Measurements from ENCODE around the gene LHFPL6. TPM values are rescaled to one million over a fixed set of nuclear protein-coding genes. Genes with fewer than 3 reads are reported as not detected.

Gene LHFPL6
- total and polyA plus RNA-seq, 10 of the 15 experiments (the other 5 are each of a cell fraction or from before 2014, with no cell fraction given): 0.11 to 4.6 (median 0.41) TPM

- WGBS (ENCODE audit: insufficient coverage, insufficient replicate concordance, low lambda C conversion rate, missing lambda C conversion rate): 86% methylated on average over 1 of the region's 1 CpG
- BruUV-seq (replicated peaks): no TSS peak
- Histone ChIP-seq H4K20me1 (ENCODE audit: control insufficient read depth, insufficient read depth) (no peaks in the 10 kb centered on the region), H3K79me2 (ENCODE audit: control insufficient read depth, insufficient read depth, low read length) (no peaks in the 10 kb centered on the region), H3K4me2 (ENCODE audit: control insufficient read depth, insufficient read depth) (no peak overlapping the region), H2AFZ (ENCODE audit: control insufficient read depth, low read depth, low read length) (no peak overlapping the region), H3K9me3 (replicated peaks; ENCODE audit: control insufficient read depth, insufficient read depth, low read length) (no peaks in the 10 kb centered on the region), H3K27ac (ENCODE audit: control insufficient read depth, insufficient read depth) (no peak overlapping the region), H3K36me3 (ENCODE audit: control insufficient read depth in 2 of 2, insufficient read depth in 2 of 2, low read length in 1 of 2) (no peaks in the 10 kb centered on the region), H3K27me3 (replicated peaks in 1 of 2; ENCODE audit: control insufficient read depth in 2 of 2, insufficient read depth in 2 of 2, low read length in 1 of 2) (peaks cover 0 to 2% of the 10 kb centered on the region in 2 experiments; a peak in 1 of 4 replicates), H3K4me1 (ENCODE audit: control insufficient read depth, insufficient read depth, low read length) (no peaks in the 10 kb centered on the region), H3K9ac (ENCODE audit: control insufficient read depth, insufficient read depth, low read length) (no peak overlapping the region), H3K4me3 (no peak overlapping the region)
- TF ChIP-seq TAF1 (IDR thresholded peaks at IDR 0.05; ENCODE audit: borderline replicate concordance, low read depth, low read length): no peak
- no peak for TF ChIP-seq ZBED1 (IDR thresholded peaks at IDR 0.05; ENCODE audit: borderline replicate concordance)
- no peak for TF ChIP-seq LARP7 (IDR thresholded peaks at IDR 0.05)
- no peak for TF ChIP-seq SREBF2 (IDR thresholded peaks at IDR 0.05; ENCODE audit: low read length)
- TF ChIP-seq SIN3A (IDR thresholded peaks at IDR 0.05; ENCODE audit: low read depth, low read length): no peak
- TF ChIP-seq BHLHE40 (IDR thresholded peaks at IDR 0.05; ENCODE audit: borderline replicate concordance in 1 of 2, low read depth in 2 of 2, low read length in 1 of 2): no peak
- no peak for TF ChIP-seq MYC (IDR thresholded peaks at IDR 0.05; ENCODE audit: insufficient read depth, insufficient read length, insufficient replicate concordance, low read length, severe bottlenecking)
- no peak for TF ChIP-seq SUZ12 (IDR thresholded peaks at IDR 0.05; ENCODE audit: unreplicated experiment)
- no peak for TF ChIP-seq SUPT20H (IDR thresholded peaks at IDR 0.05; ENCODE audit: borderline replicate concordance, control insufficient read depth, low read depth, low read length)
- no peak for TF ChIP-seq IKZF1 (conservative IDR thresholded peaks at IDR 0.05)
- no peak for TF ChIP-seq RELB (IDR thresholded peaks at IDR 0.05; ENCODE audit: low read depth)
- no peak for TF ChIP-seq MTA2 (IDR thresholded peaks at IDR 0.05; ENCODE audit: low read depth)
- no peak for TF ChIP-seq SIX5 (IDR thresholded peaks at IDR 0.05; ENCODE audit: low read depth, low read length, severe bottlenecking)
- no peak for TF ChIP-seq NFIC (IDR thresholded peaks at IDR 0.05; ENCODE audit: low read depth, low read length)
- FAIRE-seq (no peak), DNase-seq (ENCODE audit: low read depth, low spot score) (no peak), ATAC-seq (no peak)
- ChIA-PET CTCF (interaction anchor here (1.0 kb wide), 1 partner anchor 291 kb away, joined by 3 read pairs; no protein-coding TSS in a partner anchor), SMC1A (ENCODE audit: uncharacterized antibody, unreplicated experiment) (interaction anchor here (1.5 kb wide), 2 partner anchors 9 to 93 kb away, joined by 3 to 6 read pairs; no protein-coding TSS in a partner anchor), RAD21 (ENCODE audit: unreplicated experiment) (no interaction called here), POLR2A (no interaction called here)
- intact Hi-C loops (cut with micrococcal nuclease; ENCODE audit: unreplicated experiment) (no loop called here), in situ Hi-C loops (cut with MboI) (no loop called here)
These were observed 281.4 kb downstream of the LHFPL6 start for GRCh38 chr13:39321574-39321973.
